HepG2 (cell line): ENCODE measurements around the gene ATG13.

Experiments
- ATF7-NPFF ChIP-seq: sonication (generic); formaldehyde crosslinking; IDR thresholded peaks from 2 replicates; pipeline ENCODE4 v1.8.1; 2023; ENCODE audit warnings: mild to moderate bottlenecking, low read depth, missing genetic modification reagents, moderate library complexity
- CHD4 ChIP-seq: fragments of 200-600 bp; sonication (generic); IDR thresholded peaks from 2 replicates; pipeline ENCODE4 v1.7.0; 2017; ENCODE audit warnings: mild to moderate bottlenecking, low read length, borderline replicate concordance
- CTCF ChIP-seq: sonication (generic); formaldehyde crosslinking; IDR thresholded peaks from 2 replicates; pipeline ENCODE4 v1.5.0; 2020; ENCODE audit warnings: mild to moderate bottlenecking, missing genetic modification reagents, moderate library complexity
- ELF4 ChIP-seq: sonication (generic); formaldehyde crosslinking; IDR thresholded peaks from 2 replicates; pipeline ENCODE4 v1.5.0; 2020; ENCODE audit warnings: missing genetic modification reagents, mild to moderate bottlenecking, moderate library complexity, borderline replicate concordance
- JUND ChIP-seq: sonication (generic); formaldehyde crosslinking; IDR thresholded peaks from 2 replicates; pipeline ENCODE4 v1.8.0; 2022; ENCODE audit warnings: mild to moderate bottlenecking, missing genetic modification reagents
- PHF8 ChIP-seq: sonication (generic); formaldehyde crosslinking; IDR thresholded peaks from 2 replicates; pipeline ENCODE4 v1.5.0; 2020; ENCODE audit warnings: missing genetic modification reagents
- RAD21 ChIP-seq: fragments of 450-650 bp; formaldehyde crosslinking; IDR thresholded peaks from 2 replicates; pipeline ENCODE4 v1.5.0; 2020; ENCODE audit warnings: mild to moderate bottlenecking
- RBFOX2 ChIP-seq: fragments of 200-400 bp; formaldehyde crosslinking; IDR thresholded peaks from 2 replicates; pipeline ENCODE4 v1.6.1; 2017; ENCODE audit warnings: low read depth, mild to moderate bottlenecking, low read length
- RFX5 ChIP-seq: IDR thresholded peaks from 2 replicates; pipeline ENCODE4 v1.6.1; 2011; ENCODE audit warnings: low read depth, low read length, improper control_type of control experiment
- TEAD2 ChIP-seq: sonication (generic); formaldehyde crosslinking; IDR thresholded peaks from 2 replicates; pipeline ENCODE4 v1.9.0; 2021; ENCODE audit warnings: missing genetic modification reagents
- YY1 ChIP-seq: IDR thresholded peaks from 2 replicates; pipeline ENCODE4 v1.6.1; 2011; ENCODE audit warnings: low read length, low read depth, moderate library complexity, mild to moderate bottlenecking; ENCODE audit not compliant: insufficient read depth, insufficient replicate concordance
- ZNF619 ChIP-seq: sonication (generic); formaldehyde crosslinking; IDR thresholded peaks from 2 replicates; pipeline ENCODE4 v1.4.0; 2020; ENCODE audit warnings: mild to moderate bottlenecking, missing genetic modification reagents

- TF ChIP-seq CTCF (no peak), RAD21 (CRISPR knock-in tag) (no peak), PHF8 (CRISPR knock-in tag) (no peak), RBFOX2 (no peak), RFX5 (no peak), TEAD2 (CRISPR knock-in tag) (no peak), ELF4 (CRISPR knock-in tag) (no peak), ZNF619 (CRISPR knock-in tag) (no peak), ATF7-NPFF (CRISPR knock-in tag) (no peak), CHD4 (no peak), JUND (CRISPR knock-in tag) (no peak), YY1 (no peak)
Measured at GRCh38 chr11:46658259-46658658, 40.9 kb downstream of the ATG13 start.
